Keratinocyte (primary cell): ENCODE data around the gene AGAP1.

Source experiments
- CTCF ChIP-seq, 3 experiments: IDR thresholded peaks in 1 of 3; conservative IDR thresholded peaks in 1 of 3; optimal IDR thresholded peaks in 1 of 3; 2 replicates in 2 of 3; 3 replicates in 1 of 3; pipeline versions ENCODE3 to v1.5.1; 2011; ENCODE audit warnings: low read length in 3 of 3, mild to moderate bottlenecking in 3 of 3, moderate library complexity in 2 of 3, control low read depth in 1 of 3, inconsistent platforms in 1 of 3; ENCODE audit not compliant: insufficient read depth in 2 of 3; ENCODE audit errors: extremely low read depth in 1 of 3
- EZH2 ChIP-seq: IDR thresholded peaks from one replicate; pipeline ENCODE4 v1.6.1; 2012; ENCODE audit warnings: inconsistent platforms, mild to moderate bottlenecking, low read length, moderate library complexity

GRCh38 chr2:235813398-235813797 lies 319.6 kb downstream of the AGAP1 start:
- TF ChIP-seq CTCF (optimal IDR thresholded peaks at IDR 0.05 in 1 of 3, IDR thresholded peaks at IDR 0.05 in 1 of 3, conservative IDR thresholded peaks at IDR 0.05 in 1 of 3; ENCODE audit: extremely low read depth in 1 of 3, insufficient read depth in 2 of 3, low read length in 3 of 3): no peak
- TF ChIP-seq EZH2: no peak
